HG03139 (cell line): ENCODE measurements around the gene PRKD3.
"Not testable (repeated sequence)": the region's sequence is repeated elsewhere in the genome, so short reads cannot be mapped to it uniquely, and the experiment has no call there.

Experiments
- ATAC-seq: cut with Tn5 transposase; IDR thresholded peaks from one replicate; pipeline ENCODE4 v1.9.1; 2021; ENCODE audit not compliant: unreplicated experiment

Gene PRKD3

GRCh38 chr2:37317746-37318145, 6.9 kb downstream of the PRKD3 start:
- no peak for ATAC-seq

- no peak for ATAC-seq
Observed at GRCh38 chr2:37316181-37316580, 8.5 kb downstream of the PRKD3 start.

GRCh38 chr2:37315364-37315763, 9.3 kb downstream of the PRKD3 start:
- ATAC-seq, result no peak

- no peak for ATAC-seq
Observed at GRCh38 chr2:37307500-37307899, 17.1 kb downstream of the PRKD3 start.

GRCh38 chr2:37306024-37306423, 18.6 kb downstream of the PRKD3 start:
- ATAC-seq, result no peak

- ATAC-seq, result no peak
Observed at GRCh38 chr2:37302701-37303252, 21.9 kb downstream of the PRKD3 start.

GRCh38 chr2:37301408-37301807, 23.2 kb downstream of the PRKD3 start:
- ATAC-seq, result no peak

GRCh38 chr2:37300578-37300977, 24.1 kb downstream of the PRKD3 start:
- ATAC-seq, result no peak

GRCh38 chr2:37300146-37300545, 24.5 kb downstream of the PRKD3 start:
- no peak for ATAC-seq

GRCh38 chr2:37297632-37298031, 27.0 kb downstream of the PRKD3 start:
- ATAC-seq, result no peak

- no peak for ATAC-seq
Observed at GRCh38 chr2:37295469-37296073, 29.1 kb downstream of the PRKD3 start.

- ATAC-seq, result not testable (repeated sequence)
Observed at GRCh38 chr2:37294858-37295257, 29.8 kb downstream of the PRKD3 start.

- ATAC-seq, result no peak
Observed at GRCh38 chr2:37291680-37292079, 33.0 kb downstream of the PRKD3 start.

GRCh38 chr2:37287966-37288365, 36.7 kb downstream of the PRKD3 start:
- no peak for ATAC-seq

GRCh38 chr2:37284381-37284780, 40.3 kb downstream of the PRKD3 start:
- ATAC-seq, result no peak

- ATAC-seq, result no peak
Observed at GRCh38 chr2:37283207-37283606, 41.4 kb downstream of the PRKD3 start.

GRCh38 chr2:37282746-37283145, 41.9 kb downstream of the PRKD3 start:
- ATAC-seq, result no peak

GRCh38 chr2:37281916-37282315, 42.7 kb downstream of the PRKD3 start:
- ATAC-seq, result no peak

GRCh38 chr2:37276291-37276690, 48.3 kb downstream of the PRKD3 start:
- ATAC-seq, result no peak
